GM23248 (cell line): ENCODE results near the gene FAM167B.

Experiments
- EZH2 ChIP-seq: fragments of 200-600 bp; sonication (generic); IDR thresholded peaks from 2 replicates; pipeline ENCODE4 v1.6.1; 2018; ENCODE audit warnings: antibody characterized with exemption, mild to moderate bottlenecking; ENCODE audit not compliant: insufficient read depth, poor library complexity, severe bottlenecking
- EZH2phosphoT487 ChIP-seq: fragments of 200-600 bp; sonication (generic); IDR thresholded peaks from 2 replicates; pipeline ENCODE4 v1.6.1; 2018; ENCODE audit warnings: antibody characterized with exemption, moderate library complexity, mild to moderate bottlenecking, low read depth; ENCODE audit not compliant: insufficient read depth

GRCh38 chr1:32247983-32248889 lies 1.2 kb downstream of the FAM167B start:
- TF ChIP-seq EZH2phosphoT487, result no peak
- TF ChIP-seq EZH2, result no peak
